Measurements from ENCODE around the gene ATG9B. TPM values are rescaled to one million over a fixed set of nuclear protein-coding genes. Genes with fewer than 3 reads are reported as not detected.

Gene ATG9B
- total RNA-seq, 4 donors from 2014 or later: not detected

GRCh38 chr7:151032936-151033863, 8.9 kb upstream of the ATG9B start:
- TF ChIP-seq CTCF (IDR thresholded peaks at IDR 0.05; ENCODE audit: low read depth): no peak

- no peak for TF ChIP-seq CTCF (IDR thresholded peaks at IDR 0.05; ENCODE audit: low read depth)
Observed at GRCh38 chr7:151031011-151031410, 6.7 kb upstream of the ATG9B start.

- TF ChIP-seq CTCF (IDR thresholded peaks at IDR 0.05; ENCODE audit: low read depth): no peak
Observed at GRCh38 chr7:151028948-151029501, 4.7 kb upstream of the ATG9B start.

GRCh38 chr7:151028131-151028947, 4.0 kb upstream of the ATG9B start, which contains the start of gene ABCB8:
ABCB8 (plus strand) TSS chr7:151028450; CDS start chr7:151028516, 66 bp downstream.
- TF ChIP-seq CTCF (IDR thresholded peaks at IDR 0.05; ENCODE audit: low read depth): no peak

- TF ChIP-seq CTCF (IDR thresholded peaks at IDR 0.05; ENCODE audit: low read depth): no peak
Observed at GRCh38 chr7:151025924-151026671, 1.8 kb upstream of the ATG9B start.

GRCh38 chr7:151023232-151023631, 1.1 kb downstream of the ATG9B start:
- no peak for TF ChIP-seq CTCF (IDR thresholded peaks at IDR 0.05; ENCODE audit: low read depth)

All from subcutaneous adipose tissue (tissue), 4 donors.